ENCODE measurements around the gene SGCA.

The SGCA gene

GRCh38 chr17:50147841-50148225 lies 18.0 kb upstream of the SGCA start:
- in situ Hi-C loops (cut with HindIII; ENCODE audit: low pct_ligation_motif_present, low sequenced_read_pairs), result no loop called here
- peak overlapping the region; percentile 81 for H3K4me3 ChIP-seq (ENCODE audit: low read depth, low read length)
- DNase-seq, result no peak

DNA sequence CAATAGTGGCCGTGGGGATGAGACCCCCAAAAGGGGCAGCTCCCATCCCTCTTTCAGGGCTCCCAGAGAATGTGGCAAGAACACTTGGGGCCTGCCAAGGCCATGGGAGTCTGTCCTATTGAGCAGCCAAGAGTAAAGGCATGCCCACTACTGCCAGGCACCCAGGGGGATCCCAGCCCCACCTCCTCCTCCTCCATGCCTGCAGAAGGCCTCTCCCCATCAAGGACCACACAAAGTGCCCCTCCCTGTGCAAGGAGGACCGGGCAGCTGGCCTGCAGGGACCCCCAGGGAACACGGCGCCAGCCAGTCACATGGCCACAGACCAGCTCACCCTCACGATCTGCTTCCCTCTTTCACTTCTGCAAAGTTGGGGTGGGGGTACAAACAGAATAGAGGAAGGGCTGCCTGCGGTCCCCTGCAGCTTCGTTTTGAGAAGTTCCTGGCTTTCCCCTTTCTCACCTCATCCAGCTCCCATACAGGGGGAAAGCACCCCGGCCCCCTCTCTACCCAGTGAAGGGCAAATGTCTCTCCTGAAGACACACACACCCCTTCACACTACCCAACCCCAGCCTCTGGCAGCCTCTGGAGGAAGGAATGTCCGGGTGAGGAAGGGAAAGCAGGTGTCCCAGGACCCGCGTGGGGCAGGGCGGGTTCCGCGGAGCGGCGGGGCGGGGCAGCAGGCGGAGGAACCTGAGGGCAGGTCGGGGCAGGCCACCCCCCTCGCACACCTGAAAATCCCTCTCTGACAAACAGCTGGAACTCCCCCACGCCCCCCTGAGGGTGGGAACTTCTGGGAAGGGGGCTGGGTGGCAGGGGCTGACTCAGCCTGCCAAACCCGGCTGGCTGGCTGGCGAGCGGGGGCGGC lies 17.3 kb upstream of the SGCA start:
- H3K27ac ChIP-seq, result peak overlapping the region; percentile 2
- in situ Hi-C loops (cut with HindIII; ENCODE audit: low pct_ligation_motif_present, low sequenced_read_pairs), result no loop called here
- TF ChIP-seq, protein P1, sequence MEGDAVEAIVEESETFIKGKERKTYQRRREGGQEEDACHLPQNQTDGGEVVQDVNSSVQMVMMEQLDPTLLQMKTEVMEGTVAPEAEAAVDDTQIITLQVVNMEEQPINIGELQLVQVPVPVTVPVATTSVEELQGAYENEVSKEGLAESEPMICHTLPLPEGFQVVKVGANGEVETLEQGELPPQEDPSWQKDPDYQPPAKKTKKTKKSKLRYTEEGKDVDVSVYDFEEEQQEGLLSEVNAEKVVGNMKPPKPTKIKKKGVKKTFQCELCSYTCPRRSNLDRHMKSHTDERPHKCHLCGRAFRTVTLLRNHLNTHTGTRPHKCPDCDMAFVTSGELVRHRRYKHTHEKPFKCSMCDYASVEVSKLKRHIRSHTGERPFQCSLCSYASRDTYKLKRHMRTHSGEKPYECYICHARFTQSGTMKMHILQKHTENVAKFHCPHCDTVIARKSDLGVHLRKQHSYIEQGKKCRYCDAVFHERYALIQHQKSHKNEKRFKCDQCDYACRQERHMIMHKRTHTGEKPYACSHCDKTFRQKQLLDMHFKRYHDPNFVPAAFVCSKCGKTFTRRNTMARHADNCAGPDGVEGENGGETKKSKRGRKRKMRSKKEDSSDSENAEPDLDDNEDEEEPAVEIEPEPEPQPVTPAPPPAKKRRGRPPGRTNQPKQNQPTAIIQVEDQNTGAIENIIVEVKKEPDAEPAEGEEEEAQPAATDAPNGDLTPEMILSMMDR (IDR thresholded peaks at IDR 0.05; ENCODE audit: low read depth, low read length, missing control alignments), result peak; percentile 45

More at GRCh38 chr17:50147841-50148225, 18.0 kb upstream of the SGCA start:
- no peaks in the 10 kb centered on the region for H3K27me3 ChIP-seq (replicated peaks)
- H3K36me3 ChIP-seq (replicated peaks), result peaks cover 21% of the 10 kb centered on the region
- TF ChIP-seq, protein P1 (IDR thresholded peaks at IDR 0.05; ENCODE audit: low read depth, low read length, missing control alignments), result no peak
- H3K27ac ChIP-seq, result peak overlapping the region; percentile 2

DNA sequence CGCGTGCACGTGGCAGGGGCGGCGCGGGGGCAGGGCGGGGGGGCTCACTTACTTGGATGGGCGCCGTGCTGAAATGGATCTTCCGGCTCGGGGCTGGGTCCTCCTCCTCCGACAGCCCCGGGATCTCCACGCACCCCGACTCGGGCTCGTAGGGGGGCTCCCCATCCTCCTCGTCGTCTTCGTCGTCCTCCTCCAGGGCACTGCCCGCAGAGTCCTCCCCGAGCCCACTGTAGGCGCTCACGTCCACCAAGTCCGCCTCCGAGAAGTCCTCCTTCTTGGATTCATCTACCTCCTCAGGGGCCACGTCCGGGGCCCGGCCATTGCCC lies 16.8 kb upstream of the SGCA start:
- in situ Hi-C loops (cut with HindIII; ENCODE audit: low pct_ligation_motif_present, low sequenced_read_pairs), result no loop called here
- TF ChIP-seq, protein P1 (IDR thresholded peaks at IDR 0.05; ENCODE audit: low read depth, low read length, missing control alignments), result no peak
- no peaks in the 10 kb centered on the region for H3K27me3 ChIP-seq (replicated peaks)
- no peak for DNase-seq
- peak overlapping the region; percentile 81 for H3K4me3 ChIP-seq (ENCODE audit: low read depth, low read length)
- peak overlapping the region; percentile 37 for H3K27ac ChIP-seq
- peaks cover 11% of the 10 kb centered on the region for H3K36me3 ChIP-seq (replicated peaks)

More for the DNA sequence above, 17.3 kb upstream of the SGCA start:
- DNase-seq, result no peak
- Histone ChIP-seq H3K4me3 (ENCODE audit: low read depth, low read length) (peak overlapping the region; percentile 81), H3K36me3 (replicated peaks) (peaks cover 17% of the 10 kb centered on the region), H3K27me3 (replicated peaks) (no peaks in the 10 kb centered on the region)

GRCh38 chr17:50149417-50150353 lies 16.1 kb upstream of the SGCA start:
- Histone ChIP-seq H3K36me3 (replicated peaks) (peaks cover 4% of the 10 kb centered on the region), H3K27me3 (replicated peaks) (no peaks in the 10 kb centered on the region), H3K27ac (peak overlapping the region; percentile 37), H3K4me3 (ENCODE audit: low read depth, low read length) (peak overlapping the region; percentile 81)
- in situ Hi-C loops (cut with HindIII; ENCODE audit: low pct_ligation_motif_present, low sequenced_read_pairs), result no loop called here
- TF ChIP-seq, protein P1 (IDR thresholded peaks at IDR 0.05; ENCODE audit: low read depth, low read length, missing control alignments), result peak; percentile 1
- no peak for DNase-seq

DNA sequence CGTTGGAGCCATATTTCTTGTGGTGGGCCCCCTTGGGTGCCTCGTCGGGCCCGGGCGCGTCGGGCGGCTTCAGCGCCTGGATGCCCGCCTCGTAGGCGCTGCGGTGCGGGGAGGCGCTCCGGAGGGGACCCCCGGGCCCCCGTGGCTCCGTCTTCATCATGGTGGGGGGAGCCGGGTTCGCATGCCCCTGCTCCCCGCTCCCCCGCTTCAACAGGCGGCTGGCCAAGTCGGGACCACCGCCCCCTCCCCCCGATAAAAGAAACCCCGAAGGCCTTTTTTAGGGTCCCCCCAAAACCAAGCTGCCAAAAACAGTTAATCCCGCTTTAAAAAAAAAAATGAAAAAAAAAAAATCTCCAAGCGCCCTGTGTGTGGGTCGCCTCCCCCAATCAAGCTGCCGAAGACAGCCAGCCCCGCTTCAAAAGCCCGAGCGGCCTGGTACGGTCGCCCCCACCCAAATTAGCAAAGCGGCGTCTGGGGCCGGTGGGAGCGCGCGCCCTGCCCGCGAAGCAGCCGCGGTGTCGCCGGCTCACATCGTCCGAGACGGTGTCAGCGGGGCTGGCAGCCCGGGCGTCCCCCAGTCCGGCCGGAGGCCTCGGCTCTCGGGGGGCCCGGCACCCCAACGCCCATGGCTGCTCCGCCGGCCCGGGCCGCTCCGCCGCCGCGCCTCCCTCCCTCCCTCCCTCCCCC lies 15.3 kb upstream of the SGCA start, which contains the start of gene PPP1R9B:
Gene PPP1R9B, minus strand, starts transcription at position 324 of the 687 bp plus-strand sequence. Its CDS starts 164 bp downstream, at position 160.
- H3K27me3 ChIP-seq (replicated peaks), result no peaks in the 10 kb centered on the region
- in situ Hi-C loops (cut with HindIII; ENCODE audit: low pct_ligation_motif_present, low sequenced_read_pairs), result no loop called here
- no peak for DNase-seq
- peaks cover 2% of the 10 kb centered on the region for H3K36me3 ChIP-seq (replicated peaks)
- peak within 1 kb of the TSS; percentile 81 for H3K4me3 ChIP-seq (ENCODE audit: low read depth, low read length)
- H3K27ac ChIP-seq, result peak within 1 kb of the TSS; percentile 63
- TF ChIP-seq, protein P1 (IDR thresholded peaks at IDR 0.05; ENCODE audit: low read depth, low read length, missing control alignments), result no peak

All from brain microvascular endothelial cell (primary cell).